DOHH2 (cell line): ENCODE measurements around the gene ADAT1.

Experiments used
- H3F3A ChIP-seq: fragments of 200-600 bp; sonication (generic), shearing (Covaris generic); 2 replicates; pipeline ENCODE4 v1.6.0; 2016; ENCODE audit warnings: antibody characterized with exemption, mild to moderate bottlenecking; ENCODE audit not compliant: control insufficient read depth, insufficient read depth
- H3K27ac ChIP-seq: fragments of 200-600 bp; sonication (generic); 2 replicates; pipeline ENCODE4 v1.5.1; 2014; ENCODE audit warnings: low read depth, mild to moderate bottlenecking, low read length, moderate library complexity
- H3K27me3 ChIP-seq: fragments of 200-600 bp; sonication (generic); 2 replicates; pipeline ENCODE4 v1.6.1; 2014; ENCODE audit warnings: mild to moderate bottlenecking, low read length, mixed read lengths; ENCODE audit not compliant: control insufficient read depth
- H3K36me3 ChIP-seq: fragments of 200-600 bp; sonication (generic); 2 replicates; pipeline ENCODE4 v1.6.1; 2014; ENCODE audit warnings: mild to moderate bottlenecking, low read length, moderate library complexity, mixed read lengths; ENCODE audit not compliant: control insufficient read depth
- H3K4me1 ChIP-seq: fragments of 200-600 bp; sonication (generic); 2 replicates; pipeline ENCODE4 v1.6.1; 2014; ENCODE audit warnings: mild to moderate bottlenecking, low read length, mixed read lengths; ENCODE audit not compliant: control insufficient read depth
- H3K4me2 ChIP-seq: fragments of 200-600 bp; sonication (generic); 2 replicates; pipeline ENCODE4 v1.6.0; 2014; ENCODE audit warnings: mild to moderate bottlenecking, low read length, moderate library complexity
- H3K4me3 ChIP-seq: fragments of 200-600 bp; sonication (generic); 2 replicates; pipeline ENCODE4 v1.5.1; 2014; ENCODE audit warnings: mild to moderate bottlenecking, low read length, mixed read lengths
- H3K79me2 ChIP-seq: fragments of 200-600 bp; sonication (generic); 2 replicates; pipeline ENCODE4 v1.6.1; 2014; ENCODE audit warnings: mild to moderate bottlenecking, low read length, mixed read lengths; ENCODE audit not compliant: control insufficient read depth
- H3K9me2 ChIP-seq: fragments of 200-600 bp; sonication (generic); replicated peaks from 2 replicates; pipeline ENCODE4 v1.6.1; 2014; ENCODE audit warnings: mild to moderate bottlenecking, low read length, mixed read lengths; ENCODE audit not compliant: control insufficient read depth
- H3K9me3 ChIP-seq: fragments of 200-600 bp; sonication (generic); 2 replicates; pipeline ENCODE4 v1.6.1; 2014; ENCODE audit warnings: antibody characterized with exemption, low read length, mixed read lengths; ENCODE audit not compliant: control insufficient read depth, insufficient read depth
- H4K20me1 ChIP-seq: fragments of 200-600 bp; sonication (generic); 2 replicates; pipeline ENCODE4 v1.6.0; 2014; ENCODE audit warnings: low read depth, mild to moderate bottlenecking, antibody characterized with exemption, low read length, moderate library complexity; ENCODE audit not compliant: control insufficient read depth, insufficient read depth
- CTCF ChIP-seq: fragments of 200-600 bp; sonication (generic); IDR thresholded peaks from one replicate; pipeline ENCODE4 v1.5.1; 2014; ENCODE audit warnings: antibody characterized with exemption, mild to moderate bottlenecking, low read depth, low read length; ENCODE audit not compliant: poor library complexity, severe bottlenecking
- EZH2phosphoT487 ChIP-seq: fragments of 200-600 bp; sonication (generic); IDR thresholded peaks from 2 replicates; pipeline ENCODE4 v1.6.1; 2017; ENCODE audit warnings: borderline replicate concordance, mild to moderate bottlenecking, antibody characterized with exemption, low read length, moderate library complexity, mixed read lengths

ADAT1 gene

GRCh38 chr16:75629132-75629531 lies 6.1 kb upstream of the ADAT1 start:
- Histone ChIP-seq H3K9me2 (no peaks in the 10 kb centered on the region), H3K27me3 (no peaks in the 10 kb centered on the region), H3F3A (peaks cover 23% of the 10 kb centered on the region), H3K9me3 (no peaks in the 10 kb centered on the region), H3K79me2 (no peaks in the 10 kb centered on the region), H3K4me1 (no peaks in the 10 kb centered on the region), H3K27ac (no peak overlapping the region), H3K4me3 (no peak overlapping the region), H4K20me1 (no peaks in the 10 kb centered on the region), H3K4me2 (no peak overlapping the region), H3K36me3 (peaks cover 87% of the 10 kb centered on the region)
- no peak for TF ChIP-seq CTCF

- Histone ChIP-seq H3K9me3 (no peaks in the 10 kb centered on the region), H4K20me1 (no peaks in the 10 kb centered on the region), H3K4me2 (no peak overlapping the region), H3K27me3 (no peaks in the 10 kb centered on the region), H3K27ac (no peak overlapping the region), H3K4me1 (peaks cover 5% of the 10 kb centered on the region), H3K9me2 (no peaks in the 10 kb centered on the region), H3K4me3 (no peak overlapping the region), H3F3A (peaks cover 27% of the 10 kb centered on the region), H3K79me2 (no peaks in the 10 kb centered on the region), H3K36me3 (peaks cover 79% of the 10 kb centered on the region)
- TF ChIP-seq CTCF (no peak), EZH2phosphoT487 (no peak)
These were observed 5.3 kb upstream of the ADAT1 start for GRCh38 chr16:75628351-75628750.

GRCh38 chr16:75627851-75628250 lies 4.8 kb upstream of the ADAT1 start:
- H3F3A ChIP-seq = peaks cover 28% of the 10 kb centered on the region
- TF ChIP-seq CTCF = no peak
- TF ChIP-seq EZH2phosphoT487 = no peak
- no peaks in the 10 kb centered on the region for H4K20me1 ChIP-seq
- no peaks in the 10 kb centered on the region for H3K9me3 ChIP-seq
- no peak overlapping the region for H3K4me2 ChIP-seq
- H3K4me1 ChIP-seq = peaks cover 5% of the 10 kb centered on the region
- no peaks in the 10 kb centered on the region for H3K9me2 ChIP-seq
- H3K4me3 ChIP-seq = no peak overlapping the region
- H3K27ac ChIP-seq = no peak overlapping the region
- peaks cover 76% of the 10 kb centered on the region for H3K36me3 ChIP-seq
- peaks cover 2% of the 10 kb centered on the region for H3K79me2 ChIP-seq
- no peaks in the 10 kb centered on the region for H3K27me3 ChIP-seq

- Histone ChIP-seq H3K27ac (no peak overlapping the region), H3K4me2 (no peak overlapping the region), H3K79me2 (peaks cover 12% of the 10 kb centered on the region), H3K9me3 (no peaks in the 10 kb centered on the region), H3F3A (peaks cover 28% of the 10 kb centered on the region), H3K36me3 (peaks cover 74% of the 10 kb centered on the region), H3K4me1 (peaks cover 10% of the 10 kb centered on the region), H3K27me3 (no peaks in the 10 kb centered on the region), H3K4me3 (no peak overlapping the region), H3K9me2 (no peaks in the 10 kb centered on the region), H4K20me1 (no peaks in the 10 kb centered on the region)
- no peak for TF ChIP-seq CTCF
- TF ChIP-seq EZH2phosphoT487 = no peak
These were observed 3.7 kb upstream of the ADAT1 start for GRCh38 chr16:75626806-75627205.
